Measurements from ENCODE around the gene APOF.
"Not testable (repeated sequence)": the region's sequence is repeated elsewhere in the genome, so short reads cannot be mapped to it uniquely, and the experiment has no call there.

Gene APOF

DNA sequence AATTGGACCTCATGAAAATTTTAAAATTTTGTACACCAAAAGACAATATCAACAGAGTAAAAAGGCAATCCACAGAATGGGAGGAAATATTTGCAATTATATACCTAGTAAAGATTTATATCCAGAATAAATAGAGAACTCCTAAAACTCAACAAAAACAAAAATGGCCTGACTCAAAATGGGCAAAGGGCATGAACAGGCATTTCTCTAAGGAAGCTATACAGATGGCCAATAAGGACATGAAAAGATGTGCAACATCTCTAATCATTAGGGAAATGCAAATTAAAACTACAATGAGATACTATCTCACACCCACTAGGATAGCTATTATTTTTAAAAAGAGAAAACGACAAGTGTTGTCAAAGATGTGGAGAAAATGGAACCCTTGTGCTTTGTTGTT lies 10.9 kb upstream of the APOF start:
- in situ Hi-C loops (cut with MboI; ENCODE audit: low sequenced_read_pairs): no loop called here

DNA sequence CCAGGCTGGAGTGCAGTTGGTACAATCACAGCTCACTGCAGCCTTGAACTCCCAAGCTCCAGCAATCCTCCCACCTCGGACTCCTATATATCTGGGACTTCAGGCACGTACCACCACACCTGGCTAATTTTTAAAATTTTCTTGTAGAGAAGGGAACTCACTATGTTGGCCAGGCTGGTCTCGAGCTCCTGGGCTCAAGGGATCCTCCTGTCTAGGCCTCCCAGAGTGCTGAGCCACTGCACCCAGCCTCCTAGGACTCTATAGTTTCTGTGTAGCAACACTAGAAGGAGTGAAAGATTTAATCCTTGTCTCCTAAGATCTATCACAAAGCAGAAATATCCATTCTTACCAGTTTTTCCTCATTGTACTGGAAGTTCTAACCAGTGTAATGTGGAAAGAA lies 4.3 kb upstream of the APOF start:
- in situ Hi-C loops (cut with MboI; ENCODE audit: low sequenced_read_pairs): no loop called here

DNA sequence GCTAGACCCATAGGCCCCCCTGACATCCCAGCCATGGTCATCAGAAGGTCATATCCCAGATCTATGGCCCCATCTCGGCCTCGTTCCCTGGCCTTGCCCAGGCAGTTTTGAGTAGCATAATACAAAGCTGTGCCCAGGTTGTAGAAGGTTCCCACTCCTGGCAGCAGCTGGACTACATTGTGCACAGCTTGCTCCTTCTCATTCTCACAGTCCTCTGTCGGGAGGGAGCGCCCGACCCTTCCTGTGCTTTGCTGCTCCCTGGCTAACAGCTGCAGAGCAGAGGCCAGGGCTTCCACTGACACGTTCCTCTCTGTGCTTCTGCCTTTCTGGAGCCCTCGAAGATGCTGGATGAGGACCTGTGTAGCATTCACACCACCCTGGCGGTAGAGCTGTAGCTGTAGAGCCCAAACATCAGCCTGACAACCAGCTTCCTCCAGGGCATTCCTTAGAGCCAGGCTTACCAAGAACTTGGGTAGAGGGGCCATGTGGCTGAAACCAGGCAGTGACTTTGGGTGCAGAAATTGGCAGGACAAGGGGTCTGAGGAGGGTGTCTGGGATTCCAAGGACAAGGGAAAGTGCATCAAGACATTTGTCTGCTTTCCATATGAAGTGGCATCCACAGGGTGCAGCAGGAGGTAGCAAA lies 1.0 kb downstream of the APOF start:
- in situ Hi-C loops (cut with MboI; ENCODE audit: low sequenced_read_pairs): no loop called here

DNA sequence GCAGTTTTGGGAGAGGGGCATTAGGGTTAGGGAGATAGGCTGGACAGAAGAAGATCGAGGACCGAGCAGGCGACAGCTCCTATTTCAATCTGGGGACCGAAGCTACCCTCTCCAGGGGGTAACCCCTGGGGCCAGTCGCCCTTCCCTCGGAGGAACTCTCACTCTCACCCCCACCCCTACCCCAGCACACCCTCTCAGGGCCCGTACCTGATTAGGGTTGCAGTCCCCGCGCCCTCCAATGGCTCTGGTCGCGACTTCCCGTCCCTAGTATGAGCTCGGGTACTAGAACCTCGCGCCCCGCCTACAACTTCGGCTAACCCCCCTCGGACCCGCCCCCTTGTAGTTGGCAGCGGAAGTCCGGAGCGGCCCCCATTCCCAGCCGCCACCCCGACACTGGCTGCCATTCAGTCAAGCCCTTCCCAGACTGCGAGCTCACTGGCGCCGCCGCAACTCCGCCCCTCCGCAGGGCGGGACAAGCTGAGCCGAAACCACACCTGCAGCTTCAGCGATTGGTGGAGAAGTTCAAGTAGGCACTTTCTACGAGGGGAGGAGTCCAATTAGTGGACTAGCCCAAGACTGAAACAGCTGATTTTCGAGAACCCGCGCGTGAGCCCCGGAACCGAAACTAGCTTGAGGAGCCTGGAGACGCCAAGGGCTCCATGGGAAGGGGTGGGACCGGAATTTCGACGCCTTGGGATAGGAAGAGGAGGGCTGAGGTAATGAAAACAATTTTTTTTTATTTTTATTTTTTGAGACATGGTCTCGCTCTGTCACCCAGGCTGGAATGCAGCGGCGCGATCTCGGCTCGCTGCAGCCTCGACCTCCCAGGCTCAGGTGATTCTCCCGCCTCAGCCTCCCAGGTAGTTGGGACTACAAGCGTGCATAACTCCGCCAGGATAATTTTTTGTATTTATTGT lies 2.5 kb downstream of the APOF start, which contains the start of gene STAT2:
STAT2 (minus strand) TSS at position 257 of the 917 bp plus-strand sequence. CDS start 3,536 bp downstream, outside the sequence.
- in situ Hi-C loops (cut with MboI; ENCODE audit: low sequenced_read_pairs): no loop called here

DNA sequence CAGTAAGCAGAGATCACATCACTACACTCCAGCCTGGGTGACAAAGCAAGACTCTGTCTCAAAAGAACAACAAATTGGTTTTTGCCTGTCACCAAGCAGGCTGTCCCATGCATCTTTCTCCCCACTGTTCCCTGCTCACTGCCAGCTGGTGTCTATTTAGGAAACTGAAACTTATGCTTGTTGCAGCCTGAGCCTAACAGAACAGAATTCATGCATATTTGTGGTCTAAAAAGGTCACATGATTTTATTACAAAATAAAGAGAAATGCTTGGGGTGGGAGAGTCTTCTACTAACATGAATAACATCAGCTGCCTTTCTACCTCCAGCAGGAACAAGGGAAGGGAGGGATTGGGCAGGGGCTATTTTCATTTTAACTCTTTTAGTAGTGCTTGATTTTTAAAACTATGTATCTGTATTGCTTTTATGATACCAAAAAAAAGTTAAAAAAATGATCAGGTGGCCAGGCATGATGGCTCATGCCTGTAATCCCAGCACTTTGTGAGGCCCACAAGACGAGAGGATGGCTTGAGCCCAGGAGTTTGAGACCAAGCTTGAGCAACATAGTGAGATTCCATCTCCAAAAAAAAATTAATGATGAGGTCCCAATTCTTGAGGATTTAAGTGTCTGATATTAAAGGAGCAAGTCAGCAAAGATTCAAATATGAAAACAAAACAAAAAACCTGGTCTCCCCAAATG lies 3.7 kb downstream of the APOF start:
- in situ Hi-C loops (cut with MboI; ENCODE audit: low sequenced_read_pairs): no loop called here

DNA sequence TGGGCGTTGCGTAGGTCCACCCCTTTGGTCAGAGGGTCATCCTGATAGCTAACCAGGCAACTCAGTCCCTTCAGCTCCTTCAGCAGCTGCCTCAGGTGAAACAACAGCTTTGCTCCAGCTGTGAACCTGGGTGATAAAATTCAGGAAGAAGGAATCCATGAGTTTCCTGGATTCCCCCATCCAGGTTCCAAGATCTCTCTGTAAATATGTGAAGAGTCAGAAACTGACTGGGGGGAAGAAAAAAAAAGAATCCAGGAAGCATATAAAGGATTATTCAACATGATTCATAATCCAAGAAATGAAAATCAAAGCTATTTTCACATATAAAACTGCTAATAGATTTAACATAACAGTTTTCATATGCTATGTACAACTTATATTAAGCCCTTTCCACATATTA lies 11.3 kb downstream of the APOF start:
- in situ Hi-C loops (cut with MboI; ENCODE audit: low sequenced_read_pairs): no loop called here

DNA sequence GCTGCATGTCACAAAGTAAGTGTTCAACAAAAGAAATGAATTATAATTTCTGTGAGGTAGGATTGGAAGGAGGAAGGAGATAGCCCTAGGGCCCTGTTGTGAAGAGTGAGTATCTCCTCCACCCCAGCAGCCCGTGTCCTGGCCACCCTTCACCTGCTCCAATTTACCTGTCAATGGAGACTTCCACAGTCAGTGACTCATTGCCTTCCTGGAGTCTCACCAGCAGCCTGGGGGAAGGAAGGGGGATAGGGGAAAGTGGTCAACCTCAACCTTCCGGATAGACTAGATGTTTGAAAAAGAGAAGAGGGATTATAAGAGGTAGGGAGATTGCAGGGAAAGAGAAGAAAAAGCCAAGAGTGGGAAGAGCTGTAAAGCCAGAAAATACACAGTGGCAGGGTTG lies 12.0 kb downstream of the APOF start:
- in situ Hi-C loops (cut with MboI; ENCODE audit: low sequenced_read_pairs): no loop called here

DNA sequence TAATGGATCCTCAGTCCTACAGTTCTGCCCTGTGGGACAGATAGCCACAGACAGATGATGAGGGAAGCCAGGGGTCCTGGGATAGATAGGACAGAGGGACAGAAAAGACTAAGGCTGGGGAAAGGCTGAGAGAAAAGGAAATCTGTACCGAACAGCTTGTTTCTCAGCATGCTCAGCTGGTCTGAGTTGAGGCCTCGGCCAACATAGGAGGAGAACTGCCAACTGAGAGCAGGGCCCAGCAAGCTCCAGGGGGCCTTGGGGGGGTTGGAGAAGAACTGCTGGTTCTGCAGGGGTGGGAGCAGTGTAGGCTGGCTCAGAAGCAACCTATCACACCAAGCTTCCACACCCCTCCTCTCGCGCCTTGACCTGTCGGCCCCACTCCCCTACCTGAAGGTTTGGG lies 13.9 kb downstream of the APOF start:
- in situ Hi-C loops (cut with MboI; ENCODE audit: low sequenced_read_pairs): no loop called here

DNA sequence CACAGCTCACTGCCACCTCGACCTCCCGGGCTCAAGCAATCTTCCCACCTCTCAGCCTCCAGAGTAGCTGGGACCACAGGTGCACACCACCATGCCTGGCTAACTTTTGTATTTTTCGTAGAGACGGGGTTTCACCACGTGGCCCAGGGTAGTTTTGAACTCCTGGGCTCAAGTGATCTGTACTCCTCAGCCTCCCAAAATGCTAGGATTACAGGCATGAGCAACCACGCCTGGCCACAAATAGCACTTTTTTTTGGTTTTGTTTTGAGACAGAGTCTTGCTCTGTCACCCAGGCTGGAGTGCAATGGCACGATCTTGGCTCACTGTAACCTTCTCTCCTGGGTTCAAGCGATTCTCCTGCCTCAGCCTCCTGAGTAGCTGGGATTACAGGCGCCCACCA lies 15.4 kb downstream of the APOF start:
- in situ Hi-C loops (cut with MboI; ENCODE audit: low sequenced_read_pairs): not testable (repeated sequence)

DNA sequence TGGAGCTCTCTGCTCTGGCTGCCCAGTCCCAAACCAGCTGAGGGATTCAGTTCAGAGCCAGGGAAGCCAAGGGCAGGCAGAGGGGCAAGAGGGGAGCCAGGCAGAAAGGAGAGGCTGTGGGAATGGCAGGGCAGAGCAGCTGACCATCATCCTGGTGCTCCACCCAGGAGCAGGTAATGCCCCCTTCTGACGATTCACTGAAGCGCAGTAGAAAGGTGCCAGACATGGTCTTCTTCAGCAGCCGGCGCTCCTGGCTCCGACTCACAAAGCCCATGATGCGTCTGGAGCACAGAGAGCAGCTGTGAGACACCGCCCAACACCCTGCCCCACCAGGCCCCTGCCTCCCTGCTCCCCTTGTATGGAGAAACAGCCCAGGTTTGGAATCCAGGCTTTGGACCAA lies 16.0 kb downstream of the APOF start:
- in situ Hi-C loops (cut with MboI; ENCODE audit: low sequenced_read_pairs): no loop called here

DNA sequence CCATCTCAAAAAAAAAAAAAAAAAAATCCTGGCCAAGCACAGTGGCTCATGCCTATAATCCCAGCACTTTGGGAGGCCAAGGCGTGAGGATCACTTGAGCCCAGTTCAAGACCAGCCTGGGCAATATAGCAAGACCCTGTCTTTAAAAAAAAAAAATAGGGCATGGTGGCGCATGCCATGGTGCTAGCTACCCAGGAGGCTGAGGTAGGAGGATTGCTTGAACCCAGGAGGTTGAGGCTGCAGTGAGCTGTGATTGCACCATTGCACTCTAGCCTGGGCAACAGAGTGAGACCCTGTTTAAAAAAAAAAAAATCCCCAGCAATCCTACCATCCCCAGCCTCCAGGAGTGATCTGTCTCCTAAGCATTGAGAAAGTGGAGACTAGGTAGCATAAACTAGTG lies 20.4 kb downstream of the APOF start:
- in situ Hi-C loops (cut with MboI; ENCODE audit: low sequenced_read_pairs): not testable (repeated sequence)

DNA sequence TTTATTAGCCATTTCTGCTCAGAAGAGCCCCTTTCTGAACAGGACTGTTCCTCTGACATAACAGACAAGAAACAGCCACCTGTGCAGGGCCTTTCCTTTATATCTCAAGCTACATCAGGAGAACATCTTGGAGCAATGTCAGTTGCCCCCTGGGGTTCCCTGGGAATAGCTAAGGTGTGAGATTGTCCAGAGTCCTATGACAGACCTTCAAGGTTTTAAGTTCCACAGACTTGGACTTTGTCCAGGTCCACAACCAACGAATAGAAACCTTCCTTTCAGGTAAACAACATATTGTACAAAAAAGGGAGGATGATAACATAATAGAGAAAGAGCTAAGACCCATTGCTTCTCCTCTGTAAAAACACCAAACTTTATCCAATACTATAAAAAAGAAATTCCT lies 21.0 kb downstream of the APOF start:
- in situ Hi-C loops (cut with MboI; ENCODE audit: low sequenced_read_pairs): no loop called here

DNA sequence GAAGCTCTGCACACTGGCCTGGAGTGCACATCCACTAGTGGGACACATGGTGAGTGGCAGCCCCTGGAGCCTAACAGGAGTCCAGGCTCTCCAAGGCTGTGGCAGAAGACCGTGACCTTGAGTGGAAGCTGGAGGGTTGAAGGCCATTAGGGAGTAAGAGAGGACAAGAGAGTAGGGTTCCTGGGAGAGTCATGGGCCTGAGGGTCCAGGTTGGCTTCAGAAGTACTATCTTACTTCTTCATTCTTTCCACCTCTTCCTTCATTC lies 23.6 kb downstream of the APOF start:
- in situ Hi-C loops (cut with MboI; ENCODE audit: low sequenced_read_pairs): no loop called here

DNA sequence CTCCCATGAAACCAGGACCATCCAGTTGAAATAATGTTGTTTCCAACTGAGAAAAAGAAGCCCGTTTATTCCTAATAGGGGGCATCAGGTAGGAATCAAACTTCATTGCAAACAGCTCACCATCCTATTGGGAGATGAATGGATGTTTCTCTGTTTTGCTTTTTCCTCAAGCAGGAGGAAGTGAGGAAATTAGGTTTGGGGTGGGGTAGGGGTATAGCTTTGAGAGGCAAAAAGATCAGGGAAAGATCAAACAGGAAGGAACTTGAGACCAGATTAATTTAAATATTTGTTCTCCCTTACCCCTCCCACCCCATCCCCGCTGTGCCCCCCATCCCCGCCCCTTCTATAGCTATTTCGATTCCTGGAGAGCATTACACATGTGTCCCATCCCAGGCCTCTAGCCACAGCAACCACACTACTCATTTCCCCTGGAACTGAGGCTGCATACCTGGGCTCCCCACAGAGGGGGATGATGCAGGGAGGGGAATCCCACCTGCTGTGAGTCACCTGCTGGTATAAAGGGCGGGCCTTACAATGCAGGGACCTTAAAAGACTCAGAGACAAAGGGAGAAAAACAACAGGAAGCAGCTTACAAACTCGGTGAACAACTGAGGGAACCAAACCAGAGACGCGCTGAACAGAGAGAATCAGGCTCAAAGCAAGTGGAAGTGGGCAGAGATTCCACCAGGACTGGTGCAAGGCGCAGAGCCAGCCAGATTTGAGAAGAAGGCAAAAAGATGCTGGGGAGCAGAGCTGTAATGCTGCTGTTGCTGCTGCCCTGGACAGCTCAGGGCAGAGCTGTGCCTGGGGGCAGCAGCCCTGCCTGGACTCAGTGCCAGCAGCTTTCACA lies 24.1 kb downstream of the APOF start, which contains the start of gene IL23A:
IL23A (plus strand) TSS at position 577 of the 850 bp plus-strand sequence; CDS start at position 738, 161 bp downstream.
- in situ Hi-C loops (cut with MboI; ENCODE audit: low sequenced_read_pairs): no loop called here

DNA sequence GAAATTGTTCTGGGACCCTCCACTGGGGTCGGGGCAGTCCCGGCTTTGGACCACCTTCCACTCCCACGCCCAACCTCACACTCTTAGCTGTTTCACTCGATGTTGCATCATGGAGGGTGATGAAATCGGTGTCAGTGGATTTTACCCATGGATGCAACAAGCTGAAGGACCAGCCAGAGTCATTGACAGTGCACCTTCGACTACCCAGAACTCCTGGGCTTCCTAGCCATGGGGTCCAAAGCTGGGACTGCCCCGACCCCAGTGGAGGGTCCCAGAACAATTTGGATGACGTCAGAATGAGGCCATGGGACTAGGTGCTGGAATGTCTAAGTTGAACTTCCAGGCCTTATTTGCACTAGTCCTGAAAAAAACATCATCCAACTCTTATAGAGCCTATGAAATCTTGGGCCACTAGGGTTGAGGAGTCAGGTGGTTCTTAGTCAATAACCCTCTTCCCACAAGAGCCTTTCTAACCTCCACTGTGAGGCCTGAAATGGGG lies 24.9 kb downstream of the APOF start:
- in situ Hi-C loops (cut with MboI; ENCODE audit: low sequenced_read_pairs): no loop called here

DNA sequence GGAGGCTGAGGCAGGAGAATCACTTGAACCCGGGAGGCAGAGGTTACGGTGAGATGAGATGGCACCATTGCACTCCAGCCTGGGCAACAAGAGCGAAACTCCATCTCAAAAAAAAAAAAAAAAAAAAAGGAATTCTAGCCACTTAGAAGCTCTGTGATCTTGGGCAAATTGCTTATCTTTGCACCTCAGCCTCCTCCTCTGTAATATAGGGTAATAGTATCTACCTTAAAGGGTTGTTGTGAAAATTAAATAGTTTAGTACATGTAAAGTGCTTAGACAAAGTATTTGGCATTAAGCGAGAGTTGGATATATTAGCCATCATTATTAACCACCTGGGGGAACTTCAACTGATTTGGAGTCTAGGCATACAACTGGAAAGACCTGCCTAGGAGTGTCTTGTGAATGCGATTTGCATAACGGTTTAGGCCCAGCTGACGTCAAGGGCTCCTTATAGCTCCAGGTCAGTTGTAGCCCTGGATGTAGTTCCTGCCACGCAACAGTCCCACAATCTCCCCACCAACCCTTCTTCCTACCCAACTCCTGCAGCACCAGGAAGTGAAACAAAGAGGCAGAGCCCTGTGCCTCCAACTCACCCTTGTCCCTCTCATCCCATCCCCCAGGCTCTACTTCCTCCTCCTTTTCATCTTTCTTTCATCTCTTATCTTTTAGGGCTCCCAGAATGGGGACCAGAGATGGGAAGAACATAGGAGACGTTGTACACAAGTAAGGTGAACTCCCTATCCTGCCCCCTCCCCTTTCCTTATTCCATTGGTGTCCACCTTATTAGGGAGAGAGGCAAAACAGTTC lies 26.1 kb downstream of the APOF start:
- in situ Hi-C loops (cut with MboI; ENCODE audit: low sequenced_read_pairs): no loop called here

DNA sequence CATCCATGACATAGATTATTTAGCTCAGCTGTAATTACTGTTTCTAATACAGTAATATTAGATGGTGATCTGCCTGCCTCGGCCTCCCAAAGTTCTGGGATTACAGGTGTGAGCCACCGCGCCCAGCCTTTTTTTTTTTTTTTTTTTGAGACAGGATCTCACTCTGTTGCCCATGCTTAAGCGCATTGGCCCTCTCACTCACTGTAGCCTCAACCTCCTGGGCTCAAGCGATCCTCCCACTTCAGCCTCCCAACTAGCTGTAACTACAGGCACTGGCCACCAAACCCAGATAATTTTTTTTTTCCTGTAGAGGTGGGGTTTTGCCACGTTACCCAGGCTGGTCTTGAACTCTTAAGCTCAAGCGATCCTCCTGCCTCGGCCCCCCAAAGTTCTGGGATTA lies 27.1 kb downstream of the APOF start:
- in situ Hi-C loops (cut with MboI; ENCODE audit: low sequenced_read_pairs): not testable (repeated sequence)

DNA sequence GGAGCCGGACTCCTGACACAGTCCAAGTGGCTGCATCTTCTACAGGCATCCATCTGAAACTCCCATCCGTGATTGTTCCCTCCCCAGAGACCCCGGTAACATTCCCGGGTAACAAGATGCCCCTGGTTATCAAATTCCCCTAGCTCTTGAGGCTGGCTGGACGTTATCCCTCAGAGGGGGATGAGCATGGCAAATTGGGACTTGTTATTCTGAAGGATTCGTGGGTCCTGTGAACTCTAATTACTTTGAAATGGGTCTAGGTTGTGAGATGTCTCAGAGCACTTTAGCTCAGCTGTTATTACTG lies 28.2 kb downstream of the APOF start:
- in situ Hi-C loops (cut with MboI; ENCODE audit: low sequenced_read_pairs): no loop called here

DNA sequence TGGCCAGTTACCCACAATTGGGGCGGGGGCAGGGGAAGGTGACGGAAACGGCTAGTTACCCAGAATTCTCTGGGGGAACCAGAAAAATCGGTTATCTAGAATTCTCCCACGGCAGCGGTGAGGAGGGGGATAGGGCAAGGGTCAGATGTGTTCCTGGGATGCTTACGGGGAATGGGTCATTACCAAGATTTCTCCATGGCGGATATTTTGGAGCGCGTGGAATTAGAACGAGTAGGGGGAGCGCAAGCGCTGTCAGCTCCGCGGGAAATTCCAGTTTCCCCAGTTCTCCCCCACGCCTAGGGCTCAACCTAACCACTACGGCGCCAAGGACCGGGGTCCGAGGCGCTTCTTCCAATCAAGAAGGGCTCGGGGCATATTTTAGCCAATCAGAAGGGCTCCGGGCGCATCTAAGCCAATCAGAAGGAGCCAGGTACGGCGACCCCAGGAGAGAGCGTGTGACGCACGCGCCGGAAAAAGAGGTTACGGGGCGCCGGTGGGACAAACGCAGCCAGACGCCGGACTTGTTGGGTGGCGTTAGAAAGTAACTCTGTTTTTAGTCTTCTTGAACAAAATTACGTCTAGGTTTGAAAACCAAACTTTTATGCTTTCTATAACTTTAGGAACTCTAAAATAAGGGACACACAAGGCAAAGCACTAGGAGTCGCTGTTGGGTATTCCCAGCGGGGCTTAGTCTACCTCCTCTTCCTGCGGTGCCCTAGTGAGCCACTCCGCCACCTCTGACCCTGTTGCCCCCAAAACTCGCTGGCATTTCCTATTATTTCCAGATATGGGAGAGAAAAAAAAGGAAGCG lies 28.8 kb downstream of the APOF start, which contains the start of gene PAN2:
PAN2 (minus strand) TSS at position 322 of the 811 bp plus-strand sequence. CDS start 906 bp downstream, outside the sequence.
- in situ Hi-C loops (cut with MboI; ENCODE audit: low sequenced_read_pairs): no loop called here
